ENCODE data around the gene KLHDC3. TPM values are rescaled to one million over a fixed set of nuclear protein-coding genes. Genes with fewer than 3 reads are reported as not detected.

The KLHDC3 gene
- polyA plus RNA-seq, 3 donors from 2014 or later: 123 to 228 (median 143) TPM

- Mint-ChIP-seq H3K36me3 (peaks cover 4 to 15% (median 15%) of the 10 kb centered on the region in 3 donors), H3K4me3 (peak within 1 kb of the TSS; percentile 95 to 99 (median 98)), H3K4me1 (peaks cover 40 to 48% of the 10 kb centered on the region in 2 donors), H3K27me3 (ENCODE audit: low read depth in 3 of 3) (peaks cover 0 to 5% (median 0%) of the 10 kb centered on the region in 3 donors), H3K27ac (peak within 1 kb of the TSS; percentile 98 to 100 (median 99)), H3K9me3 (no peaks in the 10 kb centered on the region)
- DNase-seq: peak; percentile 96 to 97 (median 96)
These were observed 45.4 kb downstream of the KLHDC3 start, which contains the start of the genes KLC4 and MRPL2 for GRCh38 chr6:43059168-43060033. TSS of gene KLC4 (plus strand) at chr6:43059631. CDS start at chr6:43061336, 1,705 bp downstream. TSS of gene MRPL2 (minus strand) at chr6:43059434. CDS start at chr6:43059381, 53 bp downstream.

- peaks cover 0 to 5% (median 0%) of the 10 kb centered on the region in 3 donors for H3K27me3 Mint-ChIP-seq (ENCODE audit: low read depth in 3 of 3)
- H3K27ac Mint-ChIP-seq: peak overlapping the region; percentile 98 to 100 (median 99)
- no peak for DNase-seq
- H3K36me3 Mint-ChIP-seq: peaks cover 4 to 20% (median 19%) of the 10 kb centered on the region in 3 donors
- H3K4me3 Mint-ChIP-seq: peak overlapping the region; percentile 95 to 99 (median 98)
- peaks cover 40 to 46% of the 10 kb centered on the region in 2 donors for H3K4me1 Mint-ChIP-seq
- H3K9me3 Mint-ChIP-seq: no peaks in the 10 kb centered on the region
These were observed 46.1 kb downstream of the KLHDC3 start for GRCh38 chr6:43060034-43060754.

- Mint-ChIP-seq H3K27me3 (ENCODE audit: low read depth in 3 of 3) (peaks cover 0 to 5% (median 0%) of the 10 kb centered on the region in 3 donors), H3K4me3 (peak overlapping the region; percentile 95 to 99 (median 98)), H3K36me3 (peaks cover 4 to 17% (median 17%) of the 10 kb centered on the region in 3 donors), H3K9me3 (no peaks in the 10 kb centered on the region), H3K4me1 (peaks cover 37 to 40% of the 10 kb centered on the region in 2 donors), H3K27ac (peak overlapping the region; percentile 63 to 100 (median 99))
- DNase-seq: no peak
These were observed 46.9 kb downstream of the KLHDC3 start for GRCh38 chr6:43060755-43061633.

GRCh38 chr6:43061861-43062260 lies 47.8 kb downstream of the KLHDC3 start:
- peaks cover 8 to 23% (median 20%) of the 10 kb centered on the region in 3 donors for H3K36me3 Mint-ChIP-seq
- H3K4me1 Mint-ChIP-seq: peaks cover 34 to 36% of the 10 kb centered on the region in 2 donors
- peak overlapping the region in 1 of 5 donors; percentile 99 for H3K4me3 Mint-ChIP-seq
- H3K27me3 Mint-ChIP-seq (ENCODE audit: low read depth in 3 of 3): peaks cover 0 to 5% (median 3%) of the 10 kb centered on the region in 3 donors
- peak overlapping the region in 2 of 6 donors; percentile 11 to 100 for H3K27ac Mint-ChIP-seq
- no peak for DNase-seq
- no peaks in the 10 kb centered on the region for H3K9me3 Mint-ChIP-seq

- peaks cover 33 to 34% of the 10 kb centered on the region in 2 donors for H3K4me1 Mint-ChIP-seq
- peaks cover 8 to 23% (median 20%) of the 10 kb centered on the region in 3 donors for H3K36me3 Mint-ChIP-seq
These were observed 48.8 kb downstream of the KLHDC3 start for GRCh38 chr6:43062818-43063217.

GRCh38 chr6:43070028-43070632 lies 56.1 kb downstream of the KLHDC3 start:
- no peaks in the 10 kb centered on the region for H3K9me3 Mint-ChIP-seq
- peak overlapping the region in 1 of 6 donors; percentile 58 for H3K27ac Mint-ChIP-seq
- H3K27me3 Mint-ChIP-seq (ENCODE audit: low read depth in 3 of 3): peaks cover 0 to 3% (median 3%) of the 10 kb centered on the region in 3 donors
- peaks cover 27 to 34% (median 27%) of the 10 kb centered on the region in 3 donors for H3K36me3 Mint-ChIP-seq
- no peak overlapping the region for H3K4me3 Mint-ChIP-seq
- DNase-seq: peak in 2 of 3 donors; percentile 18 to 21
- no peaks in the 10 kb centered on the region for H3K4me1 Mint-ChIP-seq

More at GRCh38 chr6:43062818-43063217, 48.8 kb downstream of the KLHDC3 start:
- no peak overlapping the region for H3K4me3 Mint-ChIP-seq
- H3K27me3 Mint-ChIP-seq (ENCODE audit: low read depth in 3 of 3): peaks cover 0 to 5% (median 3%) of the 10 kb centered on the region in 3 donors
- H3K9me3 Mint-ChIP-seq: no peaks in the 10 kb centered on the region
- H3K27ac Mint-ChIP-seq: no peak overlapping the region
- DNase-seq: no peak

Other genes with a start within 250 kb of the KLHDC3 start
- 1 to 10 TPM; 1.9 to 5.3 (median 2.4) TPM for gene BICRAL, start 232.2 kb upstream of the KLHDC3 start, polyA plus RNA-seq
- 10 to 100 TPM; 42.4 to 90.8 (median 50.5) TPM for gene RPL7L1, start 134.6 kb upstream of the KLHDC3 start, polyA plus RNA-seq
- 1 to 10 TPM in 1 of 3 donors, under 1 TPM in 1, not detected in 1; 0.62 to 3.1 TPM for gene PTCRA, start 98.2 kb upstream of the KLHDC3 start, polyA plus RNA-seq
- gene CNPY3, start 84.8 kb upstream of the KLHDC3 start, polyA plus RNA-seq: 100 to 1,000 TPM in 2 of 3 donors, 10 to 100 TPM in 1; 92.9 to 129 (median 119) TPM
- gene GNMT, start 53.5 kb upstream of the KLHDC3 start, polyA plus RNA-seq: under 1 TPM in 1 of 3 donors, not detected in 2; 0.55 TPM
- gene PEX6, start 35.1 kb upstream of the KLHDC3 start, polyA plus RNA-seq: 10 to 100 TPM; 12.2 to 18.1 (median 16.4) TPM
- gene PPP2R5D, start 29.7 kb upstream of the KLHDC3 start, polyA plus RNA-seq: 10 to 100 TPM; 17.1 to 29.9 (median 17.7) TPM
- gene MEA1, start 303 bp upstream of the KLHDC3 start, polyA plus RNA-seq: 100 to 1,000 TPM in 1 of 3 donors, 10 to 100 TPM in 2; 92.4 to 157 (median 97.6) TPM
- 10 to 100 TPM; 56.1 to 81.4 (median 78.9) TPM for gene RRP36, start 7.4 kb downstream of the KLHDC3 start, polyA plus RNA-seq
- gene CUL7, start 39.6 kb downstream of the KLHDC3 start, polyA plus RNA-seq: 1 to 10 TPM in 2 of 3 donors, under 1 TPM in 1; 0.90 to 3.4 (median 1.3) TPM
- 10 to 100 TPM; 37.5 to 60.8 (median 54.0) TPM for gene MRPL2, start 45.2 kb downstream of the KLHDC3 start, polyA plus RNA-seq
- 10 to 100 TPM in 2 of 3 donors, 1 to 10 TPM in 1; 9.1 to 14.4 (median 11.0) TPM for gene KLC4, start 45.4 kb downstream of the KLHDC3 start, polyA plus RNA-seq
- gene PTK7, start 62.1 kb downstream of the KLHDC3 start, polyA plus RNA-seq: 1 to 10 TPM in 2 of 3 donors, not detected in 1; 1.1 TPM
- gene SRF, start 157.0 kb downstream of the KLHDC3 start, polyA plus RNA-seq: 1 to 10 TPM; 4.8 to 7.3 (median 5.2) TPM
- 1 to 10 TPM; 2.2 to 8.5 (median 4.4) TPM for gene CUL9, start 167.9 kb downstream of the KLHDC3 start, polyA plus RNA-seq
- gene DNPH1, start 215.2 kb downstream of the KLHDC3 start, polyA plus RNA-seq: 10 to 100 TPM; 23.7 to 36.8 (median 33.6) TPM
- gene TTBK1, start 229.2 kb downstream of the KLHDC3 start, polyA plus RNA-seq: not detected